MCF 10A (cell line): Measurements from ENCODE around the gene OTOF. TPM values are rescaled to one million over a fixed set of nuclear protein-coding genes. Genes with fewer than 3 reads are reported as not detected.

Experiments used
- BruUV-seq: library from RNA; stranded (reverse); fragments of 400-500 nt; replicated peaks from 2 replicates; lab custom pipeline; 2021; lab: Mats Ljungman, UMichigan
- CTCF ChIA-PET: fragments of 300-600 bp; sonication (Branson Sonifier 250); formaldehyde crosslinking; extraction: SDS; loops from one replicate; lab custom pipeline; 2021; ENCODE audit warnings: antibody characterized with exemption, inconsistent platforms; lab: Yijun Ruan, JAX
- POLR2A ChIA-PET: fragments of 300-600, 350-650 bp; sonication (Branson Sonifier 250); formaldehyde crosslinking; extraction: SDS; loops from one replicate; lab custom pipeline; 2020; ENCODE audit warnings: antibody characterized with exemption, inconsistent platforms; lab: Yijun Ruan, JAX
- DNase-seq: peaks from one replicate; pipeline ENCODE4 v3.0.0-alpha.2; 2018; ENCODE audit not compliant: unreplicated experiment
- H3K27ac Mint-ChIP-seq: one replicate; pipeline ENCODE4 v1.8.0; 2022; ENCODE audit warnings: mild to moderate bottlenecking, low read depth, mixed read lengths; ENCODE audit not compliant: unreplicated experiment
- H3K27me3 Mint-ChIP-seq: one replicate; pipeline ENCODE4 v1.8.0; 2022; ENCODE audit warnings: mixed read lengths; ENCODE audit not compliant: insufficient read depth, unreplicated experiment
- H3K36me3 Mint-ChIP-seq: one replicate; pipeline ENCODE4 v1.8.0; 2022; ENCODE audit warnings: mild to moderate bottlenecking, moderate library complexity, mixed read lengths; ENCODE audit not compliant: insufficient read depth, unreplicated experiment
- H3K4me1 Mint-ChIP-seq: one replicate; pipeline ENCODE4 v1.8.0; 2022; ENCODE audit warnings: mixed read lengths; ENCODE audit not compliant: insufficient read depth, unreplicated experiment
- H3K4me3 Mint-ChIP-seq: one replicate; pipeline ENCODE4 v1.8.0; 2022; ENCODE audit warnings: mild to moderate bottlenecking, moderate library complexity, mixed read lengths; ENCODE audit not compliant: unreplicated experiment
- H3K9me3 Mint-ChIP-seq: one replicate; pipeline ENCODE4 v1.8.0; 2022; ENCODE audit warnings: mixed read lengths; ENCODE audit not compliant: unreplicated experiment
- intact Hi-C: fragments of 100-400 bp; cut with micrococcal nuclease; formaldehyde crosslinking; loops from 2 replicates; pipeline ENCODE4 v1.14.1; 2022
- total RNA-seq: library from RNA; stranded (reverse); gene quantifications from 2 replicates; pipeline ENCODE4 v1.2.3, GENCODE V29; 2022
- TF ChIP-seq, protein P1 (sequence below): fragments of 200-600 bp; IDR thresholded peaks from one replicate; pipeline ENCODE4 v1.8.0; 2022; ENCODE audit warnings: antibody characterized with exemption, mild to moderate bottlenecking; ENCODE audit not compliant: unreplicated experiment

The OTOF gene
- total RNA-seq, 1 experiment from 2014 or later, result not detected

DNA sequence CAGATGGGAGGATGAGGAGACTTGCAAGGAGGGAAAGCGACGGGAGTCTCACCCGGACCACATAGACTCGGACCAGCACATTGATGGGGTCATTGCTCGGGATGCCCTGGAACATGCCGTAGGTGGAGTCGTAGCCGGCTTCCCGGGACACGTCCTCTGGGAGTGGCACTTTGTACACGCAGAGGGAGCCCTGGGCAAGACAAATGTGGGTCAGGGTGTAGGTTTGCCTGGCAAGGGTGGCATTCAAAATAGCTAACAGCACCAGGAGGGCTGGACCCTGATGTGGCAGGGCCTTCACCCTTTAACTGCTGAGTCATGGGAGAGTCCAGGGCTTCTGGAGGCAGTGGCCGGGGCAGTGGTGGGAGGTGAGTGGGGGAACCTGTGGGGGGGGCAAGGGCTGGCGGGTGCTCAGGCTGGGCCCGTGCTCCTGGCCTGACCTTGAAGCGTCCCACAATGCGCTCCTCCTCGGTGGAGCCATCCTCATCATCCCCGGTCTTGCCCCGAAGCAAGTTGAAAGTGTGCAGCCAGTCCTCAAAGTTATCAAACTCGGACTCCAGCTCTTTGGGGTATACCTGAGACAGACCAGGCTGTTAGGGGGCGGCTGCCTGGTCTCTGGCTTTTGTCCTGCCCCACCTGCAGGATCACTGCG is 11.1 kb downstream of the OTOF start:
- H3K4me1 Mint-ChIP-seq, result no peaks in the 10 kb centered on the region
- no peak overlapping the region for H3K27ac Mint-ChIP-seq
- no TSS peak for BruUV-seq
- ChIA-PET POLR2A (interaction anchor here (0.6 to 1.0 kb wide), 3 partner anchors 55 to 561 kb away, joined by 3 to 4 read pairs (median 3); partner anchors contain the start of gene ADGRF3), CTCF (interaction anchor here (0.5 to 2.1 kb wide), 4 partner anchors 38 to 433 kb away, joined by 3 to 6 read pairs (median 4); no protein-coding TSS in a partner anchor)
- no peak for DNase-seq
- intact Hi-C loops, result loop anchor here (5.0 kb wide), 2 partner anchors 134 to 224 kb away; partner anchors contain the start of genes HADHA and HADHB
- no peak overlapping the region for H3K4me3 Mint-ChIP-seq
- H3K36me3 Mint-ChIP-seq, result no peaks in the 10 kb centered on the region
- TF ChIP-seq, protein P1, sequence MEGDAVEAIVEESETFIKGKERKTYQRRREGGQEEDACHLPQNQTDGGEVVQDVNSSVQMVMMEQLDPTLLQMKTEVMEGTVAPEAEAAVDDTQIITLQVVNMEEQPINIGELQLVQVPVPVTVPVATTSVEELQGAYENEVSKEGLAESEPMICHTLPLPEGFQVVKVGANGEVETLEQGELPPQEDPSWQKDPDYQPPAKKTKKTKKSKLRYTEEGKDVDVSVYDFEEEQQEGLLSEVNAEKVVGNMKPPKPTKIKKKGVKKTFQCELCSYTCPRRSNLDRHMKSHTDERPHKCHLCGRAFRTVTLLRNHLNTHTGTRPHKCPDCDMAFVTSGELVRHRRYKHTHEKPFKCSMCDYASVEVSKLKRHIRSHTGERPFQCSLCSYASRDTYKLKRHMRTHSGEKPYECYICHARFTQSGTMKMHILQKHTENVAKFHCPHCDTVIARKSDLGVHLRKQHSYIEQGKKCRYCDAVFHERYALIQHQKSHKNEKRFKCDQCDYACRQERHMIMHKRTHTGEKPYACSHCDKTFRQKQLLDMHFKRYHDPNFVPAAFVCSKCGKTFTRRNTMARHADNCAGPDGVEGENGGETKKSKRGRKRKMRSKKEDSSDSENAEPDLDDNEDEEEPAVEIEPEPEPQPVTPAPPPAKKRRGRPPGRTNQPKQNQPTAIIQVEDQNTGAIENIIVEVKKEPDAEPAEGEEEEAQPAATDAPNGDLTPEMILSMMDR, result no peak
- no peaks in the 10 kb centered on the region for H3K9me3 Mint-ChIP-seq
- no peaks in the 10 kb centered on the region for H3K27me3 Mint-ChIP-seq

DNA sequence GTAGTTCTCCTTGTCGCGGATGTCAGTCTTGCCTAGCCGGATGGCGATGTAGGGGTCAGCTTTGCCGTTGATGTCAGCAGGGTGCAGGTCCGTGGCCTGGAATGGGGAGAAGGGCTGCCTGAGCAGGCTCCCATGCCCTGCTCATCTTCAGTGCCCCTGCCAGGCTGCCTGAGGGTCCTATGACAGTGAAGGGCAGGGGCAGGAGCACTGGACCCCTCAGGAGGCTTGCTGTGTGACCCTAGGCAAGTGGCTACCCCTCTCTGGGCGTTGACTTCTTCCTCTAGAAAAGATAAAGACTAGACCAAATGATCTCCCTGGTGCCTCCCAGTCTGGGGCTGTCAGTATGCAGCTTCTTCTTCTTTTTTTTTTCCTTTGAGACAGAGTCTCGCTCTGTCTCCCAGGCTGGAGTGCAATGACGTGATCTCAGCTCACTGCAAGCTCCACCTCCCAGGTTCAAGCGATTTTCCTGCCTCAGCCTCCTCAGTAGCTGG is 11.9 kb downstream of the OTOF start:
- Mint-ChIP-seq H3K36me3 (no peaks in the 10 kb centered on the region), H3K27ac (no peak overlapping the region), H3K4me3 (no peak overlapping the region), H3K4me1 (no peaks in the 10 kb centered on the region), H3K27me3 (no peaks in the 10 kb centered on the region), H3K9me3 (no peaks in the 10 kb centered on the region)
- ChIA-PET POLR2A (interaction anchor here (0.6 kb wide), 1 partner anchor 560 kb away, joined by 3 read pairs; no protein-coding TSS in a partner anchor), CTCF (interaction anchor here (0.6 kb wide), 1 partner anchor 39 kb away, joined by 3 read pairs; no protein-coding TSS in a partner anchor)
- DNase-seq, result no peak
- no TSS peak for BruUV-seq
- intact Hi-C loops, result loop anchor here (5.0 kb wide), 2 partner anchors 134 to 224 kb away; partner anchors contain the start of genes HADHA and HADHB
- TF ChIP-seq, protein P1, result no peak

DNA sequence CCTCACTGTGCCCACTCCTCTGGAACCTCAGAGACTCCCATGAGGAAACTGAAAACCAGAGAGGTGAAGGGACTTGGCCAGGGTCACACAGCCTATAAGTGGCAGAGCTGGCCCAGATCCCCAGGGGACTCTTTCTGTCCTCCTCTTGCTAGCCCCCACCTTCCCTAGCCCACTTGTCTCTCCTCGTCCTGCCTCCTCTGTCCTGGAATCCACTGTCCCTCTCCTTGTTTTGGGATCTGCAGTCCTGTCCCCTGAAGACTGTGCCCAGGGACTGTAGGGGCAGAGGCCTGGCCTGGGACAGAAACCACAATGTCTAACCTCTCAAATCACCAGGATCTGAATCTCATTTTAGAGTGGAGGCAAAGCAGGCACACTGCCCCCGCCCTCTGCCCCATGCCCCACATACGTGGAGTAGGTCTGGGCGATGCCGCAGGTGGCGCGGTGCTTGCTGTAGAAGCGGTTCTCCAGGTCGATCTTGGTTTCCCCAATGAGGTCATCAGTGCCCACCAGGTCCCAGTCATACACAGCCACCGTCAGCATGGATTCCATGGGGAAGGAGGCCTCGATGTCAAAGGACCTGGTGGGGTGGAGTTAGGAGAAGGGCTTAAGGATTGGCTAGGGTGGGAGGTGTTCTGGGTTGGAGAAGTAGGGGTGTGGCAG is 12.5 kb downstream of the OTOF start:
- DNase-seq, result no peak
- no peaks in the 10 kb centered on the region for H3K36me3 Mint-ChIP-seq
- ChIA-PET CTCF (no interaction called here), POLR2A (no interaction called here)
- no peak overlapping the region for H3K27ac Mint-ChIP-seq
- no peak overlapping the region for H3K4me3 Mint-ChIP-seq
- BruUV-seq, result no TSS peak
- no peaks in the 10 kb centered on the region for H3K27me3 Mint-ChIP-seq
- no peaks in the 10 kb centered on the region for H3K4me1 Mint-ChIP-seq
- intact Hi-C loops, result loop anchor here (5.0 kb wide), 2 partner anchors 133 to 223 kb away; partner anchors contain the start of genes HADHA and HADHB
- H3K9me3 Mint-ChIP-seq, result no peaks in the 10 kb centered on the region
- TF ChIP-seq, protein P1, result no peak
